Measurements from ENCODE around the gene OSGEP. TPM values are rescaled to one million over a fixed set of nuclear protein-coding genes. Genes with fewer than 3 reads are reported as not detected.

The OSGEP gene
- total RNA-seq, 1 donor from 2014 or later: 15.0 TPM

- no peak for DNase-seq (ENCODE audit: low read depth)
- H3K4me3 ChIP-seq (ENCODE audit: low read depth, low read length): peak overlapping the region; percentile 66
- H3K27me3 ChIP-seq (ENCODE audit: control insufficient read depth, insufficient read depth, low read length): no peaks in the 10 kb centered on the region
- FAIRE-seq: no peak
- peaks cover 4% of the 10 kb centered on the region for H3K36me3 ChIP-seq (ENCODE audit: control insufficient read depth, insufficient read depth, low read length)
- no peak for TF ChIP-seq CTCF (IDR thresholded peaks at IDR 0.05; ENCODE audit: insufficient read depth, low read length, severe bottlenecking)
Measured at GRCh38 chr14:20412411-20412810, 42.2 kb downstream of the OSGEP start.

DNA sequence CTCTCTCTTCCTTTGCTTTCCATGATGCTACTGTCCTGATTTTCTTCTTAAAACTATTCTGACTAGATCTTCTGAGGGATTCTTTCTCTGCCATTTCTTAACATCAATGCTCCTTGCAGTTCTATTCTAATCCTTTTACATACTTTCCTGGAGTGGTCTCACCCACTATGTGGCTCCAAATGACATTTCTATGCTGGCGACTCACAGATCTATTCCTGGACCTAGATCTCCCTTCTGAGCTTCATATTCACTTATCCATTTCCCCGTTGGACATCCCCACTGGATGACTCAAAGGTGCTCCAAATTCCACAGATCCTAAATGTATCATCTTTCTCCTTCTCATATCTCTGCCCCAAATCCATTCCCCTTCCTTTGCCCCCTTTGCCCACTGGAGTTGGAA, 45.4 kb downstream of the OSGEP start:
- DNase-seq (ENCODE audit: low read depth) (no peak), FAIRE-seq (no peak)
- Histone ChIP-seq H3K27me3 (ENCODE audit: control insufficient read depth, insufficient read depth, low read length) (no peaks in the 10 kb centered on the region), H3K4me3 (ENCODE audit: low read depth, low read length) (no peak overlapping the region), H3K36me3 (ENCODE audit: control insufficient read depth, insufficient read depth, low read length) (peaks cover 16% of the 10 kb centered on the region)
- no peak for TF ChIP-seq CTCF (IDR thresholded peaks at IDR 0.05; ENCODE audit: insufficient read depth, low read length, severe bottlenecking)

- TF ChIP-seq CTCF (IDR thresholded peaks at IDR 0.05; ENCODE audit: insufficient read depth, low read length, severe bottlenecking): no peak
- H3K4me3 ChIP-seq (ENCODE audit: low read depth, low read length): no peak overlapping the region
- no peak for FAIRE-seq
- no peak for DNase-seq (ENCODE audit: low read depth)
- H3K27me3 ChIP-seq (ENCODE audit: control insufficient read depth, insufficient read depth, low read length): no peaks in the 10 kb centered on the region
- H3K36me3 ChIP-seq (ENCODE audit: control insufficient read depth, insufficient read depth, low read length): peaks cover 23% of the 10 kb centered on the region
Measured at GRCh38 chr14:20403521-20403920, 51.1 kb downstream of the OSGEP start.

GRCh38 chr14:20400965-20401593, 53.5 kb downstream of the OSGEP start:
- no peak for FAIRE-seq
- peaks cover 20% of the 10 kb centered on the region for H3K36me3 ChIP-seq (ENCODE audit: control insufficient read depth, insufficient read depth, low read length)
- TF ChIP-seq CTCF (IDR thresholded peaks at IDR 0.05; ENCODE audit: insufficient read depth, low read length, severe bottlenecking): no peak
- no peaks in the 10 kb centered on the region for H3K27me3 ChIP-seq (ENCODE audit: control insufficient read depth, insufficient read depth, low read length)
- peak; percentile 98 for DNase-seq (ENCODE audit: low read depth)
- H3K4me3 ChIP-seq (ENCODE audit: low read depth, low read length): no peak overlapping the region

GRCh38 chr14:20400589-20400964, 54.0 kb downstream of the OSGEP start:
- Histone ChIP-seq H3K27me3 (ENCODE audit: control insufficient read depth, insufficient read depth, low read length) (no peaks in the 10 kb centered on the region), H3K36me3 (ENCODE audit: control insufficient read depth, insufficient read depth, low read length) (peaks cover 19% of the 10 kb centered on the region), H3K4me3 (ENCODE audit: low read depth, low read length) (no peak overlapping the region)
- FAIRE-seq (no peak), DNase-seq (ENCODE audit: low read depth) (peak; percentile 66)
- TF ChIP-seq CTCF (IDR thresholded peaks at IDR 0.05; ENCODE audit: insufficient read depth, low read length, severe bottlenecking): no peak

DNA sequence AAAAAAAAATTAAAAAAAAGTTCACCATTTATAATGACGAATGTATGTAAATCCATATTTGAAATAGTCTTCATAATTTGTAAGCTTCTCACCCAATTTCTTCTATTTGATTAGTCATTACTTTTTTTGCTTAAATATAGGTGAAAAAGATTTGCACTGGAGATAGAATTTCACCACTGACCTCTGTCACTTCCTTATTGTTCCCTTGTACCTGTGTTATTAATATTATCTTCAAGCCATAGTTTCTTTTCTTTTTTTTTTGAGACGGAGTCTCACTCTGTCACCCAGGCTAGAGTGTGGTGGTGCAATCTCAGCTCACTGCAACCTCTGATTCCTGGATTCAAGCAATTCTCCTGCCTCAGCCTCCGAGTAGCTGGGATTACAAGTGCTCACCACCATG, 57.1 kb downstream of the OSGEP start:
- DNase-seq (ENCODE audit: low read depth): no peak
- Histone ChIP-seq H3K36me3 (ENCODE audit: control insufficient read depth, insufficient read depth, low read length) (peaks cover 13% of the 10 kb centered on the region), H3K27me3 (ENCODE audit: control insufficient read depth, insufficient read depth, low read length) (no peaks in the 10 kb centered on the region), H3K4me3 (ENCODE audit: low read depth, low read length) (no peak overlapping the region)
- no peak for TF ChIP-seq CTCF (IDR thresholded peaks at IDR 0.05; ENCODE audit: insufficient read depth, low read length, severe bottlenecking)
- FAIRE-seq: no peak
